ENCODE measurements around the gene CACNA2D2. TPM values are rescaled to one million over a fixed set of nuclear protein-coding genes. Genes with fewer than 3 reads are reported as not detected.
"Not testable (repeated sequence)": the region's sequence is repeated elsewhere in the genome, so short reads cannot be mapped to it uniquely, and the experiment has no call there.

CACNA2D2 gene
- polyA plus RNA-seq, 1 donor from 2014 or later, result 0.11 TPM

GRCh38 chr3:50516440-50516871 is 13.0 kb upstream of the CACNA2D2 start:
- peaks cover 5 to 13% (median 9%) of the 10 kb centered on the region in 3 donors for H3K4me1 Mint-ChIP-seq

GRCh38 chr3:50515565-50516439 is 12.4 kb upstream of the CACNA2D2 start:
- H3K4me3 Mint-ChIP-seq, result peak overlapping the region; percentile 40 to 83 (median 60)
- H3K27me3 Mint-ChIP-seq, result peaks cover 1% of the 10 kb centered on the region
- no peaks in the 10 kb centered on the region for H3K36me3 Mint-ChIP-seq
- H3K27ac Mint-ChIP-seq, result peak overlapping the region in 2 of 3 donors; percentile 28 to 93
- H3K9me3 Mint-ChIP-seq, result no peaks in the 10 kb centered on the region
- H3K4me1 Mint-ChIP-seq, result peaks cover 5 to 13% (median 9%) of the 10 kb centered on the region in 3 donors

More at GRCh38 chr3:50516440-50516871, 13.0 kb upstream of the CACNA2D2 start:
- no peaks in the 10 kb centered on the region for H3K36me3 Mint-ChIP-seq
- peaks cover 1% of the 10 kb centered on the region for H3K27me3 Mint-ChIP-seq
- peak overlapping the region in 1 of 3 donors; percentile 93 for H3K27ac Mint-ChIP-seq
- H3K9me3 Mint-ChIP-seq, result no peaks in the 10 kb centered on the region
- H3K4me3 Mint-ChIP-seq, result peak overlapping the region in 2 of 4 donors; percentile 43 to 83

- not testable (repeated sequence) for H3K36me3 Mint-ChIP-seq, H3K27me3 Mint-ChIP-seq, H3K27ac Mint-ChIP-seq, H3K9me3 Mint-ChIP-seq, H3K4me3 Mint-ChIP-seq
- H3K4me1 Mint-ChIP-seq, result peaks cover 5 to 10% (median 7%) of the 10 kb centered on the region in 3 donors
These were observed 9.5 kb upstream of the CACNA2D2 start for GRCh38 chr3:50512908-50513307.

GRCh38 chr3:50512131-50512530 is 8.7 kb upstream of the CACNA2D2 start:
- no peak overlapping the region for H3K4me3 Mint-ChIP-seq
- H3K36me3 Mint-ChIP-seq, result no peaks in the 10 kb centered on the region
- H3K27me3 Mint-ChIP-seq, result peaks cover 5% of the 10 kb centered on the region
- no peak overlapping the region for H3K27ac Mint-ChIP-seq
- H3K4me1 Mint-ChIP-seq, result peaks cover 5 to 10% (median 7%) of the 10 kb centered on the region in 3 donors
- H3K9me3 Mint-ChIP-seq, result no peaks in the 10 kb centered on the region

- peaks cover 1 to 5% (median 2%) of the 10 kb centered on the region in 3 donors for H3K4me1 Mint-ChIP-seq
- H3K27me3 Mint-ChIP-seq, result peaks cover 5% of the 10 kb centered on the region
- no peak overlapping the region for H3K27ac Mint-ChIP-seq
These were observed 6.9 kb upstream of the CACNA2D2 start for GRCh38 chr3:50510325-50510724.

GRCh38 chr3:50509715-50510114 is 6.3 kb upstream of the CACNA2D2 start:
- no peaks in the 10 kb centered on the region for H3K36me3 Mint-ChIP-seq
- H3K27me3 Mint-ChIP-seq, result peaks cover 6% of the 10 kb centered on the region
- H3K27ac Mint-ChIP-seq, result no peak overlapping the region

More at GRCh38 chr3:50510325-50510724, 6.9 kb upstream of the CACNA2D2 start:
- Mint-ChIP-seq H3K36me3 (no peaks in the 10 kb centered on the region), H3K9me3 (no peaks in the 10 kb centered on the region), H3K4me3 (no peak overlapping the region)

GRCh38 chr3:50508821-50509220 is 5.4 kb upstream of the CACNA2D2 start:
- H3K4me1 Mint-ChIP-seq, result no peaks in the 10 kb centered on the region
- H3K9me3 Mint-ChIP-seq, result no peaks in the 10 kb centered on the region
- no peaks in the 10 kb centered on the region for H3K36me3 Mint-ChIP-seq
- H3K27ac Mint-ChIP-seq, result peak overlapping the region in 1 of 3 donors; percentile 90
- peaks cover 6% of the 10 kb centered on the region for H3K27me3 Mint-ChIP-seq
- H3K4me3 Mint-ChIP-seq, result no peak overlapping the region

More at GRCh38 chr3:50509715-50510114, 6.3 kb upstream of the CACNA2D2 start:
- Mint-ChIP-seq H3K4me1 (no peaks in the 10 kb centered on the region), H3K4me3 (no peak overlapping the region), H3K9me3 (no peaks in the 10 kb centered on the region)

- no peak overlapping the region for H3K27ac Mint-ChIP-seq
These were observed 2.7 kb upstream of the CACNA2D2 start for GRCh38 chr3:50506169-50506568.

GRCh38 chr3:50504681-50505080 is 1.2 kb upstream of the CACNA2D2 start:
- Mint-ChIP-seq H3K27ac (no peak overlapping the region), H3K4me3 (peak overlapping the region in 2 of 4 donors; percentile 52 to 58), H3K27me3 (peaks cover 18% of the 10 kb centered on the region)

More at GRCh38 chr3:50506169-50506568, 2.7 kb upstream of the CACNA2D2 start:
- H3K27me3 Mint-ChIP-seq, result peaks cover 14% of the 10 kb centered on the region
- peak overlapping the region in 1 of 4 donors; percentile 70 for H3K4me3 Mint-ChIP-seq
- no peaks in the 10 kb centered on the region for H3K9me3 Mint-ChIP-seq
- peaks cover 4 to 5% (median 4%) of the 10 kb centered on the region in 3 donors for H3K4me1 Mint-ChIP-seq
- H3K36me3 Mint-ChIP-seq, result no peaks in the 10 kb centered on the region

GRCh38 chr3:50502584-50503423 is 630 bp downstream of the CACNA2D2 start:
- no peaks in the 10 kb centered on the region for H3K36me3 Mint-ChIP-seq
- H3K27ac Mint-ChIP-seq, result no peak overlapping the region
- H3K9me3 Mint-ChIP-seq, result no peaks in the 10 kb centered on the region
- H3K27me3 Mint-ChIP-seq, result peaks cover 20% of the 10 kb centered on the region
- peaks cover 4 to 5% (median 4%) of the 10 kb centered on the region in 3 donors for H3K4me1 Mint-ChIP-seq
- H3K4me3 Mint-ChIP-seq, result peak overlapping the region; percentile 60 to 86 (median 74)

More at GRCh38 chr3:50504681-50505080, 1.2 kb upstream of the CACNA2D2 start:
- no peaks in the 10 kb centered on the region for H3K36me3 Mint-ChIP-seq
- peaks cover 4 to 5% (median 4%) of the 10 kb centered on the region in 3 donors for H3K4me1 Mint-ChIP-seq
- H3K9me3 Mint-ChIP-seq, result no peaks in the 10 kb centered on the region

- H3K36me3 Mint-ChIP-seq, result no peaks in the 10 kb centered on the region
- H3K27me3 Mint-ChIP-seq, result peaks cover 22% of the 10 kb centered on the region
- peak overlapping the region; percentile 60 to 86 (median 74) for H3K4me3 Mint-ChIP-seq
- no peak overlapping the region for H3K27ac Mint-ChIP-seq
- H3K9me3 Mint-ChIP-seq, result no peaks in the 10 kb centered on the region
- H3K4me1 Mint-ChIP-seq, result peaks cover 4 to 5% (median 4%) of the 10 kb centered on the region in 3 donors
These were observed 1.2 kb downstream of the CACNA2D2 start for GRCh38 chr3:50502225-50502583.

- Mint-ChIP-seq H3K4me1 (no peaks in the 10 kb centered on the region), H3K27ac (no peak overlapping the region), H3K9me3 (peaks cover 0 to 3% (median 0%) of the 10 kb centered on the region in 3 donors), H3K27me3 (peaks cover 15% of the 10 kb centered on the region), H3K36me3 (no peaks in the 10 kb centered on the region), H3K4me3 (no peak overlapping the region)
These were observed 7.6 kb downstream of the CACNA2D2 start for GRCh38 chr3:50495609-50496423.

GRCh38 chr3:50494126-50494525 is 9.3 kb downstream of the CACNA2D2 start:
- Mint-ChIP-seq H3K4me1 (no peaks in the 10 kb centered on the region), H3K27ac (no peak overlapping the region), H3K9me3 (peaks cover 0 to 3% (median 0%) of the 10 kb centered on the region in 3 donors), H3K4me3 (peak overlapping the region in 1 of 4 donors; percentile 41), H3K36me3 (no peaks in the 10 kb centered on the region), H3K27me3 (peaks cover 11% of the 10 kb centered on the region)

- Mint-ChIP-seq H3K27ac (no peak overlapping the region), H3K27me3 (peaks cover 9% of the 10 kb centered on the region), H3K9me3 (peaks cover 0 to 3% (median 0%) of the 10 kb centered on the region in 3 donors), H3K4me1 (no peaks in the 10 kb centered on the region), H3K36me3 (no peaks in the 10 kb centered on the region), H3K4me3 (no peak overlapping the region)
These were observed 9.8 kb downstream of the CACNA2D2 start for GRCh38 chr3:50493623-50494022.
